GM12873 (cell line): ENCODE data around the gene TSPEAR.

Experiments
- CTCF ChIP-seq: IDR thresholded peaks from 2 replicates; pipeline ENCODE4 v1.5.1; 2012; ENCODE audit warnings: low read depth, mild to moderate bottlenecking, moderate library complexity, low read length, control low read depth; ENCODE audit not compliant: insufficient read depth; ENCODE audit errors: missing control alignments

The TSPEAR gene

GRCh38 chr21:44732263-44732662 is 20.9 kb upstream of the TSPEAR start:
- no peak for TF ChIP-seq CTCF

GRCh38 chr21:44730951-44731579 is 19.7 kb upstream of the TSPEAR start:
- TF ChIP-seq CTCF, result no peak

- TF ChIP-seq CTCF, result no peak
Observed at GRCh38 chr21:44730028-44730395, 18.6 kb upstream of the TSPEAR start.

- no peak for TF ChIP-seq CTCF
Observed at GRCh38 chr21:44729336-44730027, 18.1 kb upstream of the TSPEAR start.

- no peak for TF ChIP-seq CTCF
Observed at GRCh38 chr21:44728716-44729115, 17.3 kb upstream of the TSPEAR start.

- TF ChIP-seq CTCF, result no peak
Observed at GRCh38 chr21:44727757-44728156, 16.4 kb upstream of the TSPEAR start.

- no peak for TF ChIP-seq CTCF
Observed at GRCh38 chr21:44727321-44727720, 15.9 kb upstream of the TSPEAR start.
